IMR-90 (cell line): ENCODE results near the gene C3. TPM values are rescaled to one million over a fixed set of nuclear protein-coding genes. Genes with fewer than 3 reads are reported as not detected.
"Not testable (repeated sequence)": the region's sequence is repeated elsewhere in the genome, so short reads cannot be mapped to it uniquely, and the experiment has no call there.

Source experiments
- ATAC-seq: fragments of 200-7000 bp; cut with Tn5 transposase; 2 replicates; pipeline ENCODE4 v1.9.1; 2020; ENCODE audit warnings: low read depth, mild to moderate bottlenecking, moderate library complexity
- BruUV-seq: library from RNA; stranded (reverse); fragments of 400-500 nt; replicated peaks from 2 replicates; lab custom pipeline; 2021; lab: Mats Ljungman, UMichigan
- CTCF ChIA-PET: fragments of 300-600 bp; formaldehyde crosslinking; extraction: SDS; loops from one replicate; lab custom pipeline; 2021; ENCODE audit warnings: antibody characterized with exemption; lab: Yijun Ruan, JAX
- POLR2A ChIA-PET: fragments of 300-600 bp; sonication (Branson Sonifier 250); formaldehyde crosslinking; loops from one replicate; lab custom pipeline; 2022; ENCODE audit warnings: antibody characterized with exemption; ENCODE audit not compliant: unreplicated experiment; lab: Charles Lee
- DNase-seq: peaks from one replicate; pipeline ENCODE4 v3.0.0; 2013
- H2AFZ ChIP-seq: replicated peaks from 2 replicates; pipeline ENCODE3; 2013; ENCODE audit warnings: low read length, mild to moderate bottlenecking; ENCODE audit not compliant: poor library complexity
- H2AK5ac ChIP-seq: 2 replicates; pipeline ENCODE4 v1.6.1; 2013; ENCODE audit warnings: low read depth, low read length, inconsistent platforms
- H2AK9ac ChIP-seq: replicated peaks from 2 replicates; pipeline ENCODE3; 2013; ENCODE audit warnings: mild to moderate bottlenecking, low read depth, low read length, moderate library complexity; ENCODE audit not compliant: poor library complexity
- H2BK120ac ChIP-seq: 2 replicates; pipeline ENCODE4 v1.6.1; 2013; ENCODE audit warnings: low read depth, low read length, inconsistent platforms
- H2BK15ac ChIP-seq: 3 replicates; pipeline ENCODE4 v1.6.1; 2013; ENCODE audit warnings: low read depth, low read length, inconsistent platforms
- H2BK20ac ChIP-seq: 2 replicates; pipeline ENCODE4 v1.6.1; 2013; ENCODE audit warnings: low read depth, mild to moderate bottlenecking, inconsistent platforms, low read length, moderate library complexity
- H2BK5ac ChIP-seq: 2 replicates; pipeline ENCODE4 v1.6.1; 2013; ENCODE audit warnings: mild to moderate bottlenecking, low read depth, low read length, inconsistent platforms; ENCODE audit not compliant: poor library complexity, severe bottlenecking
- H3K14ac ChIP-seq: replicated peaks from 2 replicates; pipeline ENCODE4 v1.6.1; 2013; ENCODE audit warnings: low read depth, low read length, inconsistent platforms
- H3K18ac ChIP-seq: 2 replicates; pipeline ENCODE4 v1.6.1; 2013; ENCODE audit warnings: low read depth, low read length, control low read depth
- H3K23ac ChIP-seq: 2 replicates; pipeline ENCODE4 v1.6.1; 2013; ENCODE audit warnings: low read depth, low read length, inconsistent platforms
- H3K27ac ChIP-seq: 2 replicates; pipeline ENCODE4 v1.5.1; 2013; ENCODE audit warnings: mild to moderate bottlenecking, control low read depth, low read length; ENCODE audit not compliant: insufficient read depth
- H3K27me3 ChIP-seq: 2 replicates; pipeline ENCODE4 v1.6.1; 2013; ENCODE audit warnings: low read length; ENCODE audit not compliant: control insufficient read depth, insufficient read depth
- H3K36me3 ChIP-seq: 2 replicates; pipeline ENCODE4 v1.6.1; 2013; ENCODE audit warnings: low read length, mixed read lengths; ENCODE audit not compliant: control insufficient read depth, insufficient read depth
- H3K4ac ChIP-seq: 2 replicates; pipeline ENCODE4 v1.6.1; 2013; ENCODE audit warnings: low read depth, low read length, inconsistent platforms
- H3K4me1 ChIP-seq: 2 replicates; pipeline ENCODE4 v1.6.1; 2013; ENCODE audit warnings: low read length, mixed read lengths; ENCODE audit not compliant: control insufficient read depth, insufficient read depth
- H3K4me2 ChIP-seq: 2 replicates; pipeline ENCODE4 v1.6.1; 2013; ENCODE audit warnings: low read depth, mild to moderate bottlenecking, control low read depth, low read length, moderate library complexity
- H3K4me3 ChIP-seq: 2 replicates; pipeline ENCODE4 v1.5.1; 2013; ENCODE audit warnings: low read depth, mild to moderate bottlenecking, control low read depth, low read length, moderate library complexity; ENCODE audit not compliant: insufficient read depth
- H3K56ac ChIP-seq: 2 replicates; pipeline ENCODE4 v1.6.1; 2013; ENCODE audit warnings: low read length, inconsistent platforms; ENCODE audit not compliant: insufficient read depth; ENCODE audit errors: extremely low read depth
- H3K79me1 ChIP-seq, 2 experiments: 2 replicates each; pipeline ENCODE4 v1.6.1; 2013; ENCODE audit warnings: low read length in 2 of 2, inconsistent platforms in 1 of 2, low read depth in 1 of 2
- H3K9ac ChIP-seq: 2 replicates; pipeline ENCODE4 v1.6.1; 2013; ENCODE audit warnings: low read depth, low read length, control low read depth
- H3K9me1 ChIP-seq: 2 replicates; pipeline ENCODE4 v1.6.1; 2013; ENCODE audit warnings: low read length, inconsistent platforms; ENCODE audit not compliant: insufficient read depth
- H3K9me3 ChIP-seq: 2 replicates; pipeline ENCODE4 v1.6.1; 2013; ENCODE audit warnings: low read length; ENCODE audit not compliant: control insufficient read depth, insufficient read depth
- H4K20me1 ChIP-seq: 2 replicates; pipeline ENCODE4 v1.6.1; 2013; ENCODE audit warnings: low read length, inconsistent platforms; ENCODE audit not compliant: insufficient read depth
- H4K5ac ChIP-seq: 2 replicates; pipeline ENCODE4 v1.6.1; 2013; ENCODE audit warnings: mild to moderate bottlenecking, low read depth, low read length, control low read depth
- H4K8ac ChIP-seq, 2 experiments: 2 replicates each; pipeline ENCODE4 v1.6.1; 2013; ENCODE audit warnings: low read depth in 2 of 2, low read length in 2 of 2, control low read depth in 1 of 2, inconsistent platforms in 1 of 2
- H4K91ac ChIP-seq: 2 replicates; pipeline ENCODE4 v1.6.1; 2013; ENCODE audit warnings: low read depth, low read length, inconsistent platforms; ENCODE audit not compliant: insufficient read depth
- FOS ChIP-seq: fragments of 150-350 bp; IDR thresholded peaks from 2 replicates; pipeline ENCODE4 v1.6.1; 2016; ENCODE audit warnings: low read depth, low read length
- SMC3 ChIP-seq: fragments of 150-350 bp; IDR thresholded peaks from 2 replicates; pipeline ENCODE4 v1.6.1; 2016; ENCODE audit warnings: low read depth, mild to moderate bottlenecking, antibody characterized with exemption, low read length, moderate library complexity
- WGBS, 2 experiments: methylation state at CpG; one replicate each; pipeline versions ENCODE4 v1.1.5 to v1.1.7; 2013; ENCODE audit warnings: missing lambda C conversion rate in 2 of 2; ENCODE audit not compliant: insufficient read length in 1 of 2; ENCODE audit errors: extremely low coverage in 2 of 2; 5-methylcytosine and 5-hydroxymethylcytosine counted together
- dilution Hi-C: fragments of 300-500 bp; cut with HindIII; formaldehyde crosslinking; loops from one replicate; pipeline ENCODE4 v1.14.3; 2018; ENCODE audit warnings: low sequenced_read_pairs; ENCODE audit not compliant: unreplicated experiment
- in situ Hi-C: fragments of 300-500 bp; cut with MboI; formaldehyde crosslinking; loops from 3 replicates; pipeline ENCODE4 v1.14.3; 2019; ENCODE audit warnings: low sequenced_read_pairs, inconsistent platforms, mixed read lengths
- intact Hi-C: fragments of 100-400 bp; cut with micrococcal nuclease; formaldehyde crosslinking; loops from 2 replicates; pipeline ENCODE4 v1.10.0; 2022
- polyA plus RNA-seq, 3 experiments: library from polyadenylated mRNA; depleted of rRNA; stranded (reverse); fragments of >200 nt; gene quantifications; 2 replicates each; pipeline ENCODE4 v1.2.3, GENCODE V29; 2012; ENCODE audit warnings: low replicate concordance in 1 of 3
- total RNA-seq: library from RNA; depleted of rRNA; stranded (reverse); fragments of >200 nt; gene quantifications from 2 replicates; pipeline ENCODE4 v1.2.3, GENCODE V29; 2012

Gene C3
- total and polyA plus RNA-seq, 2 of the 4 experiments (the other 2 are of a cell fraction), result 0.36 TPM; not detected in 1

GRCh38 chr19:6710273-6711077 is 10.0 kb downstream of the C3 start (continued):
- TF ChIP-seq FOS, result no peak

GRCh38 chr19:6709549-6709948 is 10.9 kb downstream of the C3 start:
- DNase-seq (no peak), ATAC-seq (no peak)
- H2BK5ac ChIP-seq, result no peak overlapping the region
- no peak overlapping the region for H2AK9ac ChIP-seq
- H3K56ac ChIP-seq, result no peak overlapping the region
- ChIA-PET CTCF (no interaction called here), POLR2A (no interaction called here)
- no peak overlapping the region for H4K91ac ChIP-seq
- H2BK15ac ChIP-seq, result no peak overlapping the region
- H3K14ac ChIP-seq, result no peak overlapping the region
- H3K18ac ChIP-seq, result no peak overlapping the region
- H2AK5ac ChIP-seq, result no peak overlapping the region
- no TSS peak for BruUV-seq
- no peak overlapping the region for H4K8ac ChIP-seq
- no peak overlapping the region for H3K4me3 ChIP-seq
- no peaks in the 10 kb centered on the region for H3K79me1 ChIP-seq
- H2AFZ ChIP-seq, result no peak overlapping the region
- H4K5ac ChIP-seq, result no peak overlapping the region
- H3K4me2 ChIP-seq, result no peak overlapping the region
- no peak overlapping the region for H2BK120ac ChIP-seq
- H2BK20ac ChIP-seq, result no peak overlapping the region
- H3K9me1 ChIP-seq, result no peaks in the 10 kb centered on the region
- intact Hi-C loops (no loop called here), dilution Hi-C loops (no loop called here), in situ Hi-C loops (no loop called here)
- no peaks in the 10 kb centered on the region for H3K36me3 ChIP-seq
- H3K23ac ChIP-seq, result no peak overlapping the region
- H3K4ac ChIP-seq, result no peak overlapping the region
- no peak for TF ChIP-seq SMC3
- no peaks in the 10 kb centered on the region for H4K20me1 ChIP-seq
- H3K27ac ChIP-seq, result no peak overlapping the region
- WGBS, 2 experiments, result 84% methylated on average over 2 of the region's 14 CpGs; no CpG with 5 or more reads in 1 of the 2 experiments
- no peaks in the 10 kb centered on the region for H3K4me1 ChIP-seq
- H3K9me3 ChIP-seq, result no peaks in the 10 kb centered on the region; the same call in 1 of the 2 replicates
- H3K27me3 ChIP-seq, result peaks cover 2% of the 10 kb centered on the region; the same call in 1 of the 2 replicates
- no peak overlapping the region for H3K9ac ChIP-seq

DNA sequence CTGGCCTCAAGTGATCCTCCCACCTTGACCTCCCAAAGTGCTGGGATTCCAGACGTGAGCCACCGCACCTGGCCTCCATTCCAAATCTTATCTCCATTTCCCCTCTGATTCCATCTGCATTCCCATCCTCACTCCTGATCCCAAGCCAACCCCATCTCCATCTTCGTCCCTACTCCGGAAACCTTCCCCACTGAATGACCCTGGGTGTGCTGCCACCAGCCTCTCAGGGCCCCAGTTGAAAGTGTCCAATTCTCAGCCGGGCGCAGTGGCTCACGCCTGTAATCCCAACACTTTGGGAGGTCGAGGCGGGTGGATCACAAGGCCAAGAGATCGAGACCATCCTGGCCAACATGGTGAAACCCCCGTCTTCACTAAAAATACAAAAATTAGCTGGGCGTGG is 11.5 kb downstream of the C3 start:
- H4K20me1 ChIP-seq, H4K8ac ChIP-seq, CTCF ChIA-PET, H3K9me1 ChIP-seq, H2BK5ac ChIP-seq, H2AFZ ChIP-seq, BruUV-seq, POLR2A ChIA-PET, ATAC-seq, H3K23ac ChIP-seq, H3K9ac ChIP-seq, H3K79me1 ChIP-seq, H3K27ac ChIP-seq, H2BK20ac ChIP-seq, H3K56ac ChIP-seq, H4K5ac ChIP-seq, H3K4me2 ChIP-seq, DNase-seq, H3K14ac ChIP-seq, H3K4me3 ChIP-seq, H3K9me3 ChIP-seq, H2AK5ac ChIP-seq, H3K18ac ChIP-seq, H2BK120ac ChIP-seq, H3K4ac ChIP-seq, H3K4me1 ChIP-seq, in situ Hi-C loops, H4K91ac ChIP-seq, H3K27me3 ChIP-seq, H2BK15ac ChIP-seq, intact Hi-C loops, dilution Hi-C loops, H2AK9ac ChIP-seq, H3K36me3 ChIP-seq: not testable (repeated sequence)
- WGBS, 2 experiments, result 75% methylated on average over 2 of the region's 12 CpGs; no CpG with 5 or more reads in 1 of the 2 experiments
